ENCODE results near the gene EMP1.

EMP1 gene

GRCh38 chr12:13223179-13223804 is 26.8 kb downstream of the EMP1 start:
- TF ChIP-seq RAD21 (IDR thresholded peaks at IDR 0.05; ENCODE audit: low read depth) = no peak
- TF ChIP-seq CEBPB (IDR thresholded peaks at IDR 0.05) = peak; percentile 58; the same call in 1 of the 2 replicates

- TF ChIP-seq TCF12 (IDR thresholded peaks at IDR 0.05; ENCODE audit: low read depth) (no peak), FOXM1 (IDR thresholded peaks at IDR 0.05; ENCODE audit: borderline replicate concordance, low read depth) (no peak), CREB1 (IDR thresholded peaks at IDR 0.05; ENCODE audit: low read depth) (no peak), REST (IDR thresholded peaks at IDR 0.05; ENCODE audit: low read depth) (no peak), CEBPB (IDR thresholded peaks at IDR 0.05) (no peak), YY1 (IDR thresholded peaks at IDR 0.05; ENCODE audit: low read depth) (no peak), EP300 (IDR thresholded peaks at IDR 0.05; ENCODE audit: borderline replicate concordance) (no peak), USF1 (IDR thresholded peaks at IDR 0.05) (no peak), EGR1 (IDR thresholded peaks at IDR 0.05) (no peak), TAF1 (IDR thresholded peaks at IDR 0.05; ENCODE audit: low read depth) (no peak), TEAD4 (IDR thresholded peaks at IDR 0.05) (no peak), ZBTB7A (IDR thresholded peaks at IDR 0.05; ENCODE audit: low read depth) (no peak), RAD21 (IDR thresholded peaks at IDR 0.05; ENCODE audit: low read depth) (no peak), NFIC (IDR thresholded peaks at IDR 0.05) (no peak), MAX (IDR thresholded peaks at IDR 0.05) (no peak)
Observed at GRCh38 chr12:13223941-13224340, 27.4 kb downstream of the EMP1 start.

- TF ChIP-seq FOXM1 (IDR thresholded peaks at IDR 0.05; ENCODE audit: borderline replicate concordance, low read depth) = no peak
- TF ChIP-seq TAF1 (IDR thresholded peaks at IDR 0.05; ENCODE audit: low read depth) = no peak
- TF ChIP-seq TEAD4 (IDR thresholded peaks at IDR 0.05) = no peak
- TF ChIP-seq EGR1 (IDR thresholded peaks at IDR 0.05) = no peak
- TF ChIP-seq USF1 (IDR thresholded peaks at IDR 0.05) = no peak
- TF ChIP-seq RAD21 (IDR thresholded peaks at IDR 0.05; ENCODE audit: low read depth) = no peak
- no peak for TF ChIP-seq CEBPB (IDR thresholded peaks at IDR 0.05)
- TF ChIP-seq ZBTB7A (IDR thresholded peaks at IDR 0.05; ENCODE audit: low read depth) = no peak
- TF ChIP-seq CREB1 (IDR thresholded peaks at IDR 0.05; ENCODE audit: low read depth) = no peak
- no peak for TF ChIP-seq EP300 (IDR thresholded peaks at IDR 0.05; ENCODE audit: borderline replicate concordance)
- no peak for TF ChIP-seq TCF12 (IDR thresholded peaks at IDR 0.05; ENCODE audit: low read depth)
- no peak for TF ChIP-seq MAX (IDR thresholded peaks at IDR 0.05)
- no peak for TF ChIP-seq REST (IDR thresholded peaks at IDR 0.05; ENCODE audit: low read depth)
- TF ChIP-seq YY1 (IDR thresholded peaks at IDR 0.05; ENCODE audit: low read depth) = no peak
- no peak for TF ChIP-seq NFIC (IDR thresholded peaks at IDR 0.05)
Observed at GRCh38 chr12:13227191-13227590, 30.7 kb downstream of the EMP1 start.

GRCh38 chr12:13228579-13228978 is 32.1 kb downstream of the EMP1 start:
- TF ChIP-seq NFIC (IDR thresholded peaks at IDR 0.05) (no peak), USF1 (IDR thresholded peaks at IDR 0.05) (no peak), CREB1 (IDR thresholded peaks at IDR 0.05; ENCODE audit: low read depth) (no peak), REST (IDR thresholded peaks at IDR 0.05; ENCODE audit: low read depth) (no peak), FOXM1 (IDR thresholded peaks at IDR 0.05; ENCODE audit: borderline replicate concordance, low read depth) (no peak), TAF1 (IDR thresholded peaks at IDR 0.05; ENCODE audit: low read depth) (no peak), TEAD4 (IDR thresholded peaks at IDR 0.05) (no peak), TCF12 (IDR thresholded peaks at IDR 0.05; ENCODE audit: low read depth) (no peak), EGR1 (IDR thresholded peaks at IDR 0.05) (no peak), YY1 (IDR thresholded peaks at IDR 0.05; ENCODE audit: low read depth) (no peak), RAD21 (IDR thresholded peaks at IDR 0.05; ENCODE audit: low read depth) (no peak), EP300 (IDR thresholded peaks at IDR 0.05; ENCODE audit: borderline replicate concordance) (no peak), MAX (IDR thresholded peaks at IDR 0.05) (no peak), ZBTB7A (IDR thresholded peaks at IDR 0.05; ENCODE audit: low read depth) (no peak), CEBPB (IDR thresholded peaks at IDR 0.05) (no peak)

Data from Ishikawa (cell line).